Aorta (tissue), 5 donors: ENCODE results near the gene SMAD2. TPM values are rescaled to one million over a fixed set of nuclear protein-coding genes. Genes with fewer than 3 reads are reported as not detected.

Experiments
- ATAC-seq: fragments of 200-7000 bp; cut with Tn5 transposase; one replicate; pipeline ENCODE4 v1.9.1; 2022; ENCODE audit warnings: moderate library complexity; ENCODE audit not compliant: low FRiP score
- DNase-seq, 2 donors: peaks; one replicate each; pipeline ENCODE4 v3.0.0-alpha.2; 2020
- H3K27ac ChIP-seq, 2 donors: one replicate each; pipeline ENCODE4 v1.5.1; 2013; ENCODE audit warnings: low read length in 2 of 2, mild to moderate bottlenecking in 2 of 2, moderate library complexity in 2 of 2, control low read depth in 1 of 2, inconsistent platforms in 1 of 2, low read depth in 1 of 2
- H3K27me3 ChIP-seq, 2 donors: one replicate each; pipeline ENCODE4 v1.6.1; 2013; ENCODE audit warnings: control low read depth in 1 of 2, low read length in 1 of 2, mild to moderate bottlenecking in 1 of 2, moderate library complexity in 1 of 2; ENCODE audit not compliant: insufficient read depth in 2 of 2, control insufficient read depth in 1 of 2
- H3K36me3 ChIP-seq, 2 donors: one replicate each; pipeline ENCODE4 v1.6.1; 2013; ENCODE audit warnings: control low read depth in 1 of 2, low read length in 1 of 2, mild to moderate bottlenecking in 1 of 2; ENCODE audit not compliant: insufficient read depth in 2 of 2, control insufficient read depth in 1 of 2
- H3K4me1 ChIP-seq, 2 donors: one replicate each; pipeline ENCODE4 v1.6.1; 2013; ENCODE audit warnings: low read length in 2 of 2, control low read depth in 1 of 2, mild to moderate bottlenecking in 1 of 2, moderate library complexity in 1 of 2; ENCODE audit not compliant: insufficient read depth in 2 of 2, control insufficient read depth in 1 of 2
- H3K4me3 ChIP-seq, 2 donors: one replicate each; pipeline ENCODE4 v1.5.1; 2013; ENCODE audit warnings: low read length in 2 of 2, control low read depth in 1 of 2, mild to moderate bottlenecking in 1 of 2
- H3K9me3 ChIP-seq: one replicate; pipeline ENCODE4 v1.6.1; 2013; ENCODE audit warnings: mild to moderate bottlenecking, low read length; ENCODE audit not compliant: control insufficient read depth
- WGBS, 2 donors: extraction: QIAGEN DNeasy Blood & Tissue Kit; methylation state at CpG; one replicate each; pipeline ENCODE4 v1.1.7; 2013; 5-methylcytosine and 5-hydroxymethylcytosine counted together
- intact Hi-C, 2 donors: fragments of 100-400 bp; cut with DNase I; formaldehyde crosslinking; loops; one replicate each; pipeline versions ENCODE4 v1.14.2 to v1.15.0; 2022
- polyA plus RNA-seq, 2 donors: library from polyadenylated mRNA; stranded (reverse); fragments of 200-250 nt; gene quantifications; one replicate each; pipeline ENCODE4 v1.2.3, GENCODE V29; 2013
- total RNA-seq, 2 donors: library from RNA; stranded (reverse); fragmentation: NEBNext Ultra II Directional; extraction: Animal tissue kit (Norgen Biotek cat#: 25700); gene quantifications; one replicate each; pipeline ENCODE4 v1.2.1, GENCODE V29; 2021
- donor health status: healthy with polysubstance abuse.
- donor health status: Bipolar disorder and iron deficiency.
- donor health status: DM: no; HTN: no; CAD: no.
- donor health status: DM: no; HTN: no; CAD: no.
- donor health status: DM: yes; HTN: yes; CAD: no.

SMAD2 gene
- total and polyA plus RNA-seq, 4 donors = 45.4 to 137 (median 104) TPM

DNA sequence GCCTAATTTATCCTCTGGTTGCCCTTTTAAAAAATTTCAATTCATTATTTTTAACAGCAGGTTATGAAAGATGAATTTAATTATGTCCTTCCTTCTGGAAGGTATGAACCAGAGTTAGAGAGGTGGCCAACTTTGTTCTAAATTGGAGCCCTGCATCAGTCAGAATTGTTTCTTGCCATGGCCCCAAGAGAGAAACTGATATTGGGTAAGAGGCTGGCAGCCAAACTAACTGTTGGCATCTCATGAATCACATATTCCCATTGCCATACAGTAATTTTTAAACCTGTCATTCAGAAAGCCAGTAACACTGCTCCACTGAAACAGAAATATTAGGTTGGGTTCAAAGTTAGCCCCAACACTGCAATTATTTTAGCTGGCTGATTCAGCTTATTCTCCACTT is 67.4 kb downstream of the SMAD2 start:
- H3K4me1 ChIP-seq = no peaks in the 10 kb centered on the region
- DNase-seq = no peak
- peak; percentile 44 for ATAC-seq
- H3K36me3 ChIP-seq = no peaks in the 10 kb centered on the region
- no peaks in the 10 kb centered on the region for H3K27me3 ChIP-seq
- no peak overlapping the region for H3K27ac ChIP-seq
- intact Hi-C loops = no loop called here
- H3K4me3 ChIP-seq = no peak overlapping the region
- H3K9me3 ChIP-seq = no peaks in the 10 kb centered on the region

GRCh38 chr18:47858607-47859006 is 71.9 kb downstream of the SMAD2 start:
- H3K9me3 ChIP-seq = peaks cover 7% of the 10 kb centered on the region
- H3K27ac ChIP-seq = no peak overlapping the region
- H3K36me3 ChIP-seq = peaks cover 1 to 3% of the 10 kb centered on the region in 2 donors
- H3K4me1 ChIP-seq = no peaks in the 10 kb centered on the region
- no peak overlapping the region for H3K4me3 ChIP-seq
- intact Hi-C loops = no loop called here
- H3K27me3 ChIP-seq = no peaks in the 10 kb centered on the region
- no peak for DNase-seq
- no peak for ATAC-seq
- 97% methylated on average over 3 of the region's 3 CpGs for whole genome bisulfite sequencing, 2 donors

- ATAC-seq (no peak), DNase-seq (no peak)
- Histone ChIP-seq H3K27ac (no peak overlapping the region), H3K4me1 (no peaks in the 10 kb centered on the region), H3K4me3 (no peak overlapping the region), H3K9me3 (no peaks in the 10 kb centered on the region), H3K27me3 (no peaks in the 10 kb centered on the region), H3K36me3 (peaks cover 0 to 6% of the 10 kb centered on the region in 2 donors)
- intact Hi-C loops = no loop called here
Observed at GRCh38 chr18:47847635-47848034, 82.8 kb downstream of the SMAD2 start.

DNA sequence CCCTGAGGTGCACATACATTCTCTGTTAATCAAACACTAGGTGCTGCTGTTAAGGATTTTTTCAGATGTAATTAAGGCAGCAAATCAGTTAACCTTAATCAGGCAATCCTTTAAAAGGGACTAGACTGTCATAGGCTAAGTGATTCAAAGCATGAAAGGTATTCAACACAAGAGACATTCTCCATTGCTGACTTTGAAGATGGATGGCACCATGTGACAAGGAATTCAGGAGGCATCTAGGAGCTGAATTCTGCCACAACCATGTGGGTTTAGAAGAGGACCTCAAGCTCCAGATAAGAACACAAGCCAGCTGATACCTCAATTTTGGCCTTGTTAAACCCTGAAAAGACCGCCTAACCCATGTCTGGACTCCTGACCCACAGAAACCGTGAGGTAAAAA is 84.0 kb downstream of the SMAD2 start:
- Histone ChIP-seq H3K4me3 (no peak overlapping the region), H3K36me3 (peaks cover 0 to 6% of the 10 kb centered on the region in 2 donors), H3K4me1 (no peaks in the 10 kb centered on the region), H3K27me3 (no peaks in the 10 kb centered on the region), H3K9me3 (no peaks in the 10 kb centered on the region), H3K27ac (no peak overlapping the region)
- WGBS, 2 donors = 97 to 98% methylated on average over 2 of the region's 2 CpGs
- ATAC-seq (no peak), DNase-seq (no peak)
- intact Hi-C loops = no loop called here

DNA sequence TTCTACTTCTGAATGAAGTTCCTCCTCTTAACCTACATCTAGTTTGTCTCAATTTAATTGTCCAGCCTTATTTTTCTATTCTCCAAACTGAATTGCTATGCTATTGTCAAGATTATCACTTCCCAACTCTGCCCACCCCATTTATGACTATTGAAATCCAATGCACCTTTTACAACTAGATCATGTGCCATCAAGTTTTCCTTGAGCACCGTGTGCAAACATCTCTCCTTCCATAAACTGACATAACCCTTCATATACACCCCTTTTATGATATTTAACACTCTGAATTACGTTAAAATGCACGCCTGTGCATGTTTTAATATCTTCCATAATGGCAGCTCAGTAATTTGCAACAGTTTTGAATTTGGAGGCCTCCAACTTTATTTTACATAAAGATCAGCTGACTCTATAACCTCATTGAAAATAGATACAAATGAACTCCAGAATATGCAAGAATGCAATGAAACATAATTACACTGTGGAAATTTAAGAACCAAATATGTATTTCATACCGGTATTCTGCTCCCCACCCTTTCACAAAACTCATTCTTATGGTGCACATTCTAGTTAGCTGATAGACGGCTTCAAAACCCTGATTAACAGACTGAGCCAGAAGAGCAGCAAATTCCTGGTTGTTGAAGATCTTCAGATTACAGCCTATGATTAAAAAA is 85.5 kb downstream of the SMAD2 start:
- no peak for ATAC-seq
- intact Hi-C loops = no loop called here

GRCh38 chr18:47842836-47843235 is 87.6 kb downstream of the SMAD2 start:
- intact Hi-C loops = no loop called here
- ATAC-seq (no peak), DNase-seq (no peak)
- Histone ChIP-seq H3K9me3 (no peaks in the 10 kb centered on the region), H3K4me3 (no peak overlapping the region), H3K27ac (peak overlapping the region in 1 of 2 donors; percentile 19), H3K27me3 (no peaks in the 10 kb centered on the region), H3K4me1 (no peaks in the 10 kb centered on the region), H3K36me3 (peaks cover 4% of the 10 kb centered on the region in 2 donors)
- 93 to 99% methylated on average over 1 of the region's 1 CpG for WGBS, 2 donors

More for the DNA sequence above, 85.5 kb downstream of the SMAD2 start:
- no peaks in the 10 kb centered on the region for H3K27me3 ChIP-seq
- no peaks in the 10 kb centered on the region for H3K4me1 ChIP-seq
- no peak for DNase-seq
- no peaks in the 10 kb centered on the region for H3K9me3 ChIP-seq
- H3K27ac ChIP-seq = no peak overlapping the region
- 96 to 98% methylated on average over 5 of the region's 5 CpGs for WGBS, 2 donors
- H3K4me3 ChIP-seq = no peak overlapping the region
- peaks cover 0 to 6% of the 10 kb centered on the region in 2 donors for H3K36me3 ChIP-seq

DNA sequence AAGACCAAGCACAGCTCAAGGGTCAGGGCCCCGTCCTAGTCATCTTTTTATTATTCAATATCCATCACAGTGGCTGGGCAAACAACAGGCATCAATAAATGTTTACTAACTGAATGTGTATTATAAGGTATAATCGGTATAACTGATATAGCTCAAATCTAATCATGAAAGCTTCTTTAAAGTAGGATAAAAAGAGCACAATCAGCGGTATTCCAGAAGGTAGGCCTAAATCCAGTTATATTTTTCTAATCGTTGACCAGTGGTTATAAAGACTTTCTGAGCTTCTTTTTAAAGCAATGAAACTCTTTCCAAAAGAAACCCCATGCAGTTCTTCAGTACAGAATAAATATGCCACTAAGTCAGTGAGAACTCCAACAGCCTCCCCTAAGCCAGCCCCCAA is 92.1 kb downstream of the SMAD2 start:
- Histone ChIP-seq H3K4me3 (no peak overlapping the region), H3K9me3 (no peaks in the 10 kb centered on the region), H3K36me3 (peaks cover 4 to 10% of the 10 kb centered on the region in 2 donors), H3K4me1 (no peaks in the 10 kb centered on the region), H3K27me3 (no peaks in the 10 kb centered on the region), H3K27ac (no peak overlapping the region)
- intact Hi-C loops = no loop called here
- ATAC-seq (no peak), DNase-seq (no peak)
- WGBS, 2 donors = 95 to 96% methylated on average over 4 of the region's 4 CpGs

DNA sequence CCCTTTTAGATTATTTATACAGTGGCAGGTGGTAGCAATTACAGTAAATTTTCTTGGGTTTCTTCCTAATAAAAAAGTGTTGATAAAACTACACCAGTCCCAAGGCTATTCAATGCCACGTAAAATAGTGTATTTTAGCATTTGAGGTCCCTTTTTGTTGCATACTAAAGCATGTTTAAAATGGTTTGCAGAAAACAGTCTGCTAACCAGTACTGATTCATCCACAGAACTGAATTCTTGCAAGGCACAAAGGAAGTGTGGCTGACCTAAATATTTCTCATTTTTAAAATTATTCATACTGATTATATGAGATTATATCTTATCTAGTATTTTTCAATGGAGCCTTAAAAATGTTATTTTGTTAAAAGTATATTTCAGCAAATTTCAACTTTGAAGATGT is 98.1 kb downstream of the SMAD2 start:
- 47 to 48% methylated on average over 1 of the region's 1 CpG for WGBS, 2 donors
- intact Hi-C loops = no loop called here
- H3K36me3 ChIP-seq = peaks cover 0 to 6% of the 10 kb centered on the region in 2 donors
- DNase-seq (no peak), ATAC-seq (no peak)
- no peak overlapping the region for H3K4me3 ChIP-seq
- H3K9me3 ChIP-seq = no peaks in the 10 kb centered on the region
- H3K4me1 ChIP-seq = peaks cover 0 to 3% of the 10 kb centered on the region in 2 donors
- H3K27ac ChIP-seq = no peak overlapping the region
- H3K27me3 ChIP-seq = no peaks in the 10 kb centered on the region

- Histone ChIP-seq H3K27ac (no peak overlapping the region), H3K4me1 (peaks cover 0 to 3% of the 10 kb centered on the region in 2 donors), H3K36me3 (peaks cover 0 to 6% of the 10 kb centered on the region in 2 donors), H3K4me3 (no peak overlapping the region), H3K9me3 (no peaks in the 10 kb centered on the region), H3K27me3 (no peaks in the 10 kb centered on the region)
- WGBS, 2 donors = 43 to 49% methylated on average over 1 of the region's 1 CpG
- intact Hi-C loops = no loop called here
- ATAC-seq = no peak
- DNase-seq = no peak
Observed at GRCh38 chr18:47831351-47831750, 99.1 kb downstream of the SMAD2 start.
